ENCODE results near the gene P3H4.

The P3H4 gene

DNA sequence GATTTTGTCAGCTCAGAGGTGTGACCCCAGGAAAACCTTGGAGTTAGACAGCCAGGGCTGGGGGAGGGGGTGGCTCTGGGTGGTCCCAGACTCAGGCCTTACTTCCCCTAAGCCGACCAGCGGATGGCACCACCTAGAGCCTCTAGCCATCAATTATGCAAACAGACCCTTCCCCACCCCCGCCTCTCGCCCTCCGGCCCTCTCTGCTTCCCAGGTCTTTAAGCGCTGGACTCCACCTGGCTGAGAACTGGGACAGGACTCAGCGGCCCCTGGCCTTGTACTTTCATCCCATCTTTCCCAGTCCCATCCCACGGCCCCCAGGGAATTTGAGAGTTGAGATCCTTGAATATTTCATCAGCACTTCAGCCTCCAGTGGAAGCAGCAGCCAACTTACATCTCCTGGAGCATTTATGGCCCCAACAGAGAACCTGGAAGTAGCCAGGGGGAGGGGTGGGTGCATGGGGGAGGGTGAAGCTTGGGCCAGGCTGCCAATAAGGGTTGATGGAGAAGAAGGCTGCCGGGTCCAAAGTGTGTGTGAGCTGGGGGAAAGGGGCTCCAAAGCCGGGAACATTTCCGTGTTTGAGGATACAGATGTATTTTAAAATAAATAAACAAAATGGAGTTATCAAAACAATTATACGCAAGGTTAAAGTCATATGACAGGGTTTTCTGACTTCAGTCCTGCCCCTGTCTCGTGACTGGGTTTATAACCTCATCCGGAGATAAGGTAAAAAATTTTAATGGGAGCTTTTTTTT lies 17.8 kb downstream of the P3H4 start:
- CTCF ChIA-PET = interaction anchor here (1.1 kb wide), 1 partner anchor 17 kb away, joined by 3 read pairs; no protein-coding TSS in a partner anchor
- no peak for DNase-seq
- Mint-ChIP-seq H3K36me3 (no peaks in the 10 kb centered on the region), H3K4me3 (no peak overlapping the region), H3K27ac (no peak overlapping the region), H3K9me3 (no peaks in the 10 kb centered on the region), H3K27me3 (peaks cover 56% of the 10 kb centered on the region), H3K4me1 (peaks cover 7% of the 10 kb centered on the region)

DNA sequence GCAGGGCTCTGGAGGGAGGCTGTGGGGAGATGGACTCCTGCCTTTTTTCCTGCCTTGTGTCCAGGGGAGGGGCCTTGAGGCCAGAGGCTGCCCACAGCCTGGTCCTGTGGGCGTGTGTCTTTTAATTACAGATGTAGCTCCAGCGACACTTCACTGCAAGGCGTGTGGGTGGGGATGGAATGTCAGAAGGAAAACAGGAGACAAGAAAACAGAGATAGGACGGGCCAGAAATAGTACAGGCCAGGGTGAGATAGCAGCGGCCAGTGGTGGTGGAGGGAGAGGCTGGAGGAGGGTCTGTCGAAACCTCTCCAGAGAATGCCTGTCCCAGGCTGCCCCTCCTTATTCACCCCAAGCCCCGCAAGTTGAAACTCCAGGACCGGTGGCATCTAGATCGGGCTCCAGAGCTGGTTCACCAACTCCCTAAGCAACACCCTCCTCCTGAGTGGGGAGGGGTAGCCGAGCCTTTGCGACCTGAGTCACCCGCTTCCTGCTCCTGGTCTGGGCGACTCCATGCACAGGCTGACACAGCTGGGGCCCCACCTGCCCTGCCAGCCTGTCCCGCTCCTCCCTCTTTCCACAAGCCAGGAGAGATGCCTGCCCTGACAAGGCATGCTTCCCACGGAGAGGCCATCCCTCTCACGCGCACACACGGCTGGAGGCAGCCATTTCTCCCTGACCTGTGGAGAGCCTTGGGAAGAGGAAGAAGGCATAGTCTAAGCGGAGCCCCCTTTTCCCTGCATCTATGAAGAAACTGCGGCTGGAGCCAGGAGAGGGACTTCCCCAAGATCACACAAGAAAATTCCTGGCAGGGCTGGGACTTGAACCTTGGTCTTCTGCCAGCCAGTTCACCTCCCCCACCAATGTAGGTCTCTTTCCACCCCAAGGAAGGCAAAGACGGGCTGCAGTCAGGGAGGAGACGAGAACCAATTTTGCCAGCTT lies 18.6 kb downstream of the P3H4 start:
- CTCF ChIA-PET = interaction anchor here (1.1 kb wide), 1 partner anchor 18 kb away, joined by 3 read pairs; no protein-coding TSS in a partner anchor
- Mint-ChIP-seq H3K27me3 (peaks cover 64% of the 10 kb centered on the region), H3K27ac (no peak overlapping the region), H3K36me3 (no peaks in the 10 kb centered on the region), H3K4me3 (no peak overlapping the region), H3K9me3 (no peaks in the 10 kb centered on the region), H3K4me1 (peaks cover 13% of the 10 kb centered on the region)
- DNase-seq = no peak

DNA sequence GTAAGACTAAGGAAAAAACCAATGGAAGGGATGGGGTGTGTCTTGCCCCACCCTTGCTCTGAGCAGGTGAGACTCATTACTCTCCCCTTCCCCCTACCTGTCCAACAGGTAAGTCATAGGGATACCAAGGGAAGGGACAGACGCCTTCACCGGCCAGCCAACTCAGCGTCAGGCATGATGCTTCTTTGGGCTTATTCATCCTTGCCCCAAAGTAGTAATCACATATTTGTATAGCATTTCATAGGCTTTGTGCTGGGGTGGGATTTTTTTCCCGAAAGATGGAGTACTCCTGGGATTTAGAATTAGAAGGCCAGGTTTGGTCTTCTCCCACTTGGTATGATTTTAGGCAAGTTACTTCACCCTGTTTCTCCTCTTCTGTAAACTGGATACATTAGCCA lies 24.7 kb downstream of the P3H4 start:
- Mint-ChIP-seq H3K4me3 (peak overlapping the region; percentile 59), H3K36me3 (no peaks in the 10 kb centered on the region), H3K27ac (no peak overlapping the region), H3K9me3 (no peaks in the 10 kb centered on the region), H3K4me1 (peaks cover 30% of the 10 kb centered on the region), H3K27me3 (peaks cover 90% of the 10 kb centered on the region)
- CTCF ChIA-PET = interaction anchor here (0.7 to 3.4 kb wide), 5 partner anchors 9 to 108 kb away, joined by 3 to 14 read pairs (median 3); no protein-coding TSS in a partner anchor
- no peak for DNase-seq

DNA sequence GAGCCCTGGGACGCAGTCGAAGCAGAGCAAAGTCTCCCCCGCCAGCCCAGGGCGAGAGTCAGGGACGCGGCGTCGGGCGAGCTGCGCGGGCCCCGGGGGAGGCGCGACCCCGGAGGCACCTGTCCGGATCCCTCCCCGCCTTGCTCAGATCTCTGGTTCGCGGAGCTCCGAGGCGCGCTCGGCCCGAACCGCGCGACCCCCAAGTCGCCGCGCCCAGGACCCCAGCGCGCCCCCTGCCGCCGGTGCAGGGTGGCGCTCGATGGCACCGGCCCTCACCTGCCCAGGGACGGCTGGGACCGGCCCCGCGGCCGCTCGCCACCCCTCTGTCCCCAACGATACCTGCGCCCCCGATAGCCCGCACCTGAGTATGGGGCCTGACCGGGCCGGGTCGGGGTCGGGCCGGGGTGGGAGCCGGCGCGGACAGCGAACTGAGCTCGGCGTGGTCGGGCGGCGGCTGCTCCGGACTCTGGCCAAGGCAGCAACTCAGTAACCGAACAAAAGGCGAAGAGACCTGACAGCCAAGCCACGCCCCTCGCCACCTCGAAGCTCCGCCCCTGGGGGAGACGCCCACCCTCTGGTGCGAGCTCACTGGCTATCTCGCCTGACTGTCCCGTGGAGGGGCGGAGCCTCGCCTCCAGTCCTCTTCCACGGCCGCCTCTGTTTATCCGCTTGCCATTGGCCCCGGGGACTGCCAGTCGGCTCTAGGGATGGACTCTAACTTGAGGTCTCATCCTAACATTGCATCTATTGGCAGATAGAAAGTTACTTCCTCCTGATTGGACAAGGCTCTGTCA lies 25.3 kb downstream of the P3H4 start, which contains the start of gene JUP:
JUP (minus strand) TSS at position 485 of the 794 bp plus-strand sequence. CDS start 14,857 bp downstream, outside the sequence.
- peaks cover 93% of the 10 kb centered on the region for H3K27me3 Mint-ChIP-seq

DNA sequence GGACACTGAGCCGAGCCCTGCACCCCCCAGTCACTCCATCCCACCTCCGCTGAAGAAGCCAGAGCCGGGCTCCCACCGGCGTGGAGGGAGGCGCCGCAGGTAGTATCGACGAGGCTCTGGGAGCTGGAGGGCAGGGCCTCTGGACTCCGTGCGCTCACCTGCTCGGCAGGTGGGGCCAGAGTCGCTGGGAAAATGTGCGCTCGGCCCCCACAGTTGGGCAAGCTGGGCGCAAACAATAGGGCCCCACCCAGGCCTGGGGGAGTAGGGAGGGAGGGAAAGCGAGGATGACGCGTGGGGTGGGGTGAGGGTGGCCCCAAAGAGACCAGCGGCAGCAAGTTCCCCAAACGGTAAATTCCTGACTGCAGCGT lies 25.9 kb downstream of the P3H4 start:
- Mint-ChIP-seq H3K4me3 (peak overlapping the region; percentile 21), H3K4me1 (peaks cover 30% of the 10 kb centered on the region), H3K27me3 (peaks cover 95% of the 10 kb centered on the region), H3K9me3 (no peaks in the 10 kb centered on the region), H3K36me3 (no peaks in the 10 kb centered on the region), H3K27ac (no peak overlapping the region)
- DNase-seq = no peak
- CTCF ChIA-PET = interaction anchor here (0.6 to 3.4 kb wide), 4 partner anchors 14 to 157 kb away, joined by 3 to 14 read pairs (median 3); no protein-coding TSS in a partner anchor

More for the DNA sequence above, 25.3 kb downstream of the P3H4 start, which contains the start of gene JUP:
- Mint-ChIP-seq H3K4me3 (peak within 1 kb of the TSS; percentile 59), H3K27ac (no peak within 1 kb of the TSS), H3K9me3 (no peaks in the 10 kb centered on the region), H3K36me3 (no peaks in the 10 kb centered on the region), H3K4me1 (peaks cover 30% of the 10 kb centered on the region)
- peak; percentile 92 for DNase-seq
- CTCF ChIA-PET = interaction anchor here (0.6 to 3.4 kb wide), 6 partner anchors 8 to 156 kb away, joined by 3 to 14 read pairs (median 3); no protein-coding TSS in a partner anchor

DNA sequence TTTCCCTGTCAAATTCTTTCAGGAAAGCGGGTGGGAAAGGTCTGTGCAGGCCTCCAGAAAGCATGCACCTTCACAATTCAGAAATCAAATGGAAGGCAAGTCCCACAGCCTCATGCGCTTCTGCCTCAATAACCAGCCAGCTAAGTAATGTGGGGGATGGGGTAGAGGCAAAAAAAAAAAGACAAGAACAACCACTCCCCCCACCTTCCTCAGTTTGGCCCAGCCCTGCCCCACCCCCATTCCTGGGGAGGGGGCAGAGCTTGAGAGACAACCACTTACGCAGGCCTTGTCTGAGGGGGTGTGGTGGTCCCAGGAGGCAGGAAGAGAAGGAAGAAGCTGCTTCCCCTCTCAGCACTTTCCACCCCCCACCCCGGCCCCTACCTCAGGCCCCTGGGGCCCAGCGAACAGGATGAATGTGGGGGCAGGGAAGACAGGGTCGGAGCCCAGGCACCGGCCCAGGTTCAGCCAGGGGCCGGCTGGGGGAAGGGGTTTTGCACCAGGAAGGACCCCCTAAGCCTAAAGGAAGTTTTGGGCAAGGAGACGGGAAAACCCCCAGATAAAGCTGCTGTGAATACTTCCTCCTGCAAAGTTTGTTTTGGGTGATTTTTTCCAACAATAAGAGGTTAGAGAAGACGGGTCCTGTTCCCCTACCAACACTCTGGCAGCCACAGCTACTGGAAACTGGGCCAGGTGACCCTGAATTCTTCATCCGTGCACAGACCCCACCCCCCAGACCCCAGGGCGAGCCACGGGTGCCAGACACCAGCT lies 26.5 kb downstream of the P3H4 start:
- no peak for DNase-seq
- peaks cover 92% of the 10 kb centered on the region for H3K27me3 Mint-ChIP-seq
- H3K4me1 Mint-ChIP-seq = peaks cover 26% of the 10 kb centered on the region
- H3K4me3 Mint-ChIP-seq = peak overlapping the region; percentile 21
- no peaks in the 10 kb centered on the region for H3K9me3 Mint-ChIP-seq
- CTCF ChIA-PET = interaction anchor here (0.6 to 3.4 kb wide), 2 partner anchors 14 to 157 kb away, joined by 3 to 14 read pairs; no protein-coding TSS in a partner anchor
- no peaks in the 10 kb centered on the region for H3K36me3 Mint-ChIP-seq
- H3K27ac Mint-ChIP-seq = no peak overlapping the region

DNA sequence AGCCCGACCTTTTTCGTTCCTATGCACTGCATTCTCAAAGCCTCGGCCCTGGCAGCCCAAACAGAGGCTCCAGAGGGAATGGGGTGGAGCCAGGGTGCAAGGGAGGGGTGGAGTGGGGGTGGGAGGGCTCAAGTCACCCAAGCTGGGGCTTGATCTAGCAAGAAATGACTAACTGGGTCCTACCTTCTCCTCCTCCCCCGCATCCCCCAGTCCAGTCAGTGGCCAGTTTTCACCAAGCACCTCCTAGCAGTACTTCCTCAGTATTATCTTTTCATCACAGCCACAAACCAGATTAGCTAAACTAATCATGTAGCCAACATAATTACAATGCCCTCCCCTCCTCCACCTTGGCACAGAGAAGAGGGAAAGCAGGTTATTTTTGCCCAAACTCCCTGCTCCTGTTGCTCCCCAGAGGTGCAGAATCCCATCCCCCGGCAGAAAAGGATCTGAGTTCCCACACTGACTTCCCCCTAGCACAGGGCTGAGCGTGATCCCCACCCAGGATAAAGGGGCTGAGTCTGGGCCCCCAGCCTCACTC lies 27.5 kb downstream of the P3H4 start:
- DNase-seq = no peak
- H3K27ac Mint-ChIP-seq = no peak overlapping the region
- no peak overlapping the region for H3K4me3 Mint-ChIP-seq
- no peaks in the 10 kb centered on the region for H3K36me3 Mint-ChIP-seq
- CTCF ChIA-PET = interaction anchor here (3.4 kb wide), 1 partner anchor 15 kb away, joined by 14 read pairs; no protein-coding TSS in a partner anchor
- H3K4me1 Mint-ChIP-seq = peaks cover 26% of the 10 kb centered on the region
- H3K9me3 Mint-ChIP-seq = no peaks in the 10 kb centered on the region
- peaks cover 83% of the 10 kb centered on the region for H3K27me3 Mint-ChIP-seq

DNA sequence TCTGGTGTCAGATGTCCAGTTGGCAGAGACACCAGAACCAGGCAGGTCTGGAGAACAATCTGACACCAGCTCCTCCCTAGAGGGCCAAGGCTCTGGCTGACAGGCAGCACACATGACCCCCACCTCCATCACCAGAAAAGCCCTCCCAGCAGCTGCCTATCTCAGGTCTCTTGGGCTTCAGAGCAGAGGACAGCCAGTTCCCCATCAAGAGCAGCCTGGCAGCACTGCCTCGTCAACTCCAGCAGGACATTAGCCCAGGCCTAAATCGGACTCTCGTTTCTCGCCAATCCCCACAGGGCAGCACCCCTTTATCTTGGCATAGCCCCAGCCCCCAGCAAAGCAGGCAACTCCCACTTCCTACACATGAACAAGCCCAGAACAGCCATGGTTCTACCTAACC lies 29.6 kb downstream of the P3H4 start:
- no peaks in the 10 kb centered on the region for H3K36me3 Mint-ChIP-seq
- CTCF ChIA-PET = no interaction called here
- H3K4me1 Mint-ChIP-seq = peaks cover 14% of the 10 kb centered on the region
- H3K27ac Mint-ChIP-seq = no peak overlapping the region
- no peak for DNase-seq
- peaks cover 67% of the 10 kb centered on the region for H3K27me3 Mint-ChIP-seq
- H3K4me3 Mint-ChIP-seq = no peak overlapping the region
- no peaks in the 10 kb centered on the region for H3K9me3 Mint-ChIP-seq

DNA sequence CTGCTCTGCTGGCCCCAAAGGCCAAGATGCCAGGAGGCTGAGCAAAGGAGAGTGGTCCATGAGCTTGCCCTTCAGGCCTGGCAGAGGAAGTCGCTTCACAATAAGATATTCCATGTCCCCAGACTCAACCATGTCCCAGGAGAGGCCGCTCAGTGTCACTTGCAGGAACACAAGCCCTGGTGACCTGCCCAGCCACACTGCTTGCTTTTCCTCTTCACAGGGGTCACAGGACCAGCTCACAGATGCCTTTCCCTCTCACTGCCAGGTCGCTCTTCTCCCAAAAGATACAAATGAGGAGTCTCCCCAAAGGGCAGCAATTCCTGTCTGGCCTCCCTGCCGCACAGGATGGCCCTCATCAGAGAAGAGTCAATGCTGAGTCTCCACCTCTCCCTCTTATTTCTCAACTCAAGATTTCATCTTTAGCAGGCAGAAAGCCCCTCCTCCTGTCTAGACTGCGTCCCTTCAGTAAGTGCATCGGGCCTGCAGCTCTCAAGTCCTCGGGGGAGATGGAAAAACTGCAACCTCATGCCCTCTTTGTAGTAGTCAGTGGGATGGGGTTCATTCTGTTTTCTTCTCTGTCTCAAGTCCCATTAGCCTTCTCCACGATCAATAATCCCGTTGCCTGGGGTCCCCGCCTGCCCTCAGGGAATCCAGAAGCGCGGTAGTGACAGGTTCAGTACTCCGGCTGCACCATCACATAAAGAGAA lies 30.2 kb downstream of the P3H4 start:
- Mint-ChIP-seq H3K4me1 (peaks cover 10% of the 10 kb centered on the region), H3K36me3 (no peaks in the 10 kb centered on the region), H3K27me3 (peaks cover 64% of the 10 kb centered on the region), H3K27ac (no peak overlapping the region), H3K9me3 (no peaks in the 10 kb centered on the region), H3K4me3 (no peak overlapping the region)
- DNase-seq = no peak
- CTCF ChIA-PET = no interaction called here

DNA sequence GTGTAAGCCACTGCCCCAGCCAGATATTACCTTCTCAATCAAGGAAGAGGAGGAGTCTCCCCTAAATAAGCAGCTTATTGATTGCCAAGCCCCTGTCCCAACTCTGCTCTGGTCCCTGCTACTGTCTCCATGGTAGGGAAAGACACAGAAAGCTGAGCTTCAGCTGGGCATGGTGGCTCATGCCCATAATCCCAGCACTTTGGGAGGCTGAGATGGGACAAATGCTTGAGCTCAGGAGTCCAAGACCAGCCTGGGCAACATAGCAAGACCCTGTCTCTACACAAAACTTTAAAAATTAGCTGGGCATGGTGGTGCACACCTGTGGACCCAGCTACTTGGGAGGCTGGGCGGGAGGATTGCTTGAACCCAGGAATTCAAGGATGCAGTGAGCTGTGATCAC lies 31.8 kb downstream of the P3H4 start:
- H3K4me3 Mint-ChIP-seq = no peak overlapping the region
- H3K4me1 Mint-ChIP-seq = peaks cover 5% of the 10 kb centered on the region
- H3K36me3 Mint-ChIP-seq = no peaks in the 10 kb centered on the region
- DNase-seq = no peak
- CTCF ChIA-PET = no interaction called here
- H3K9me3 Mint-ChIP-seq = no peaks in the 10 kb centered on the region
- H3K27ac Mint-ChIP-seq = no peak overlapping the region
- peaks cover 48% of the 10 kb centered on the region for H3K27me3 Mint-ChIP-seq

DNA sequence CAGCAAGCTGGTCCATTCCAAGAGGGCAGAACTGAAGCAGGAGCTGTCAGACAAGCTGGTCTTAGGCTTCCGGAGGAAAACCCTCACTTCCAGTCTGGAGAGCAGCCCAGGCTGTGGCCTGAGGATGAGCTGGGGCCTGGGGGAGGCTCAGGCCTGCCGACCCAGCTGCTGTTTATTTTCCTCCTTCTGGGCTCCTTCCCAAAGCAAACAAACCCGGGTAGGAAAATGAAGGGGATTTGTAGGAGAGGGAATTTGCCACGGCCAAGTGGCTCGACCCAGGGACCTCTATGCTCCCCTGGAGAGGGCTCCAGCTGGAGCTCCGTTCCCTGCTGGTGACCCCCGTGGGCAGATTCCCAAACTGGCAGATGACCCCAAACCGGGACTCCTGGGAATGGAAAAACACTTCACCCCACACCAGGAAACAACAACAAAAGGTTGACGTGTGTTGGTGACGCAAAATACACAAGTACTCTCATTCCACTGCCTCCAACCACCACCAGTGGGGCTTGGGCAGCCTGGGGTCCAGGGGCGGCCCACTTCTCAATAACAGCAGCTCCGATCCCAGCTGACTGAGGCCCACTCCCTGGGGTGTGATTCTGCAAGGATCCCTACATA lies 34.1 kb downstream of the P3H4 start:
- H3K9me3 Mint-ChIP-seq = no peaks in the 10 kb centered on the region
- no peaks in the 10 kb centered on the region for H3K36me3 Mint-ChIP-seq
- peaks cover 26% of the 10 kb centered on the region for H3K27me3 Mint-ChIP-seq
- no peak overlapping the region for H3K27ac Mint-ChIP-seq
- no peak overlapping the region for H3K4me3 Mint-ChIP-seq
- no peaks in the 10 kb centered on the region for H3K4me1 Mint-ChIP-seq
- CTCF ChIA-PET = interaction anchor here (0.7 to 1.4 kb wide), 2 partner anchors 9 to 36 kb away, joined by 3 read pairs; partner anchors contain the start of gene JUP
- DNase-seq = no peak

DNA sequence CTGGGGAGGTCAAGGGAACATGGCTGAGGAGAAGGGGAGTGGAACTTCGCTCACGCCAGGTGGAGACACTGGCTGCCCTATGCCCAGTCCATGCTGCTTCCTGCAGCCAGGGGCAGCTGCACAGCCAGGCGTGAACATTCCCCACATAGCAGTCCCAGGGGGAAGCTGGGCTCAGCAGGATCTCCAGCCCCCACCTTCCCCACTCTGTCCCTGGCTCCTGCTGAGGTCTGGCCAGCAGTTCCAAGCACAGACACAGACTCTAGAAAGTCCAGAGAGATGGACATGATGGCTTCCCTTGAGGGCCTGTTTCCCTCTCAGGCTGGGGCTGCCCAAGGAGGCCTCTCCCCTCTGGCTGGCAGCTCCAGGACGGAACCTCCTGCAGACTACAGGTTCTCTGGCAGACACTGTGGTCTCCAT lies 34.6 kb downstream of the P3H4 start:
- H3K27me3 Mint-ChIP-seq = peaks cover 20% of the 10 kb centered on the region
- H3K9me3 Mint-ChIP-seq = no peaks in the 10 kb centered on the region
- H3K4me3 Mint-ChIP-seq = no peak overlapping the region
- H3K27ac Mint-ChIP-seq = no peak overlapping the region
- H3K36me3 Mint-ChIP-seq = no peaks in the 10 kb centered on the region
- DNase-seq = no peak
- H3K4me1 Mint-ChIP-seq = no peaks in the 10 kb centered on the region
- CTCF ChIA-PET = interaction anchor here (0.7 kb wide), 1 partner anchor 35 kb away, joined by 3 read pairs; no protein-coding TSS in a partner anchor

All from activated naive CD4-positive, alpha-beta T cell treated with anti-CD3 and anti-CD28 coated beads, Interleukin-2, amount 10 ng/mL, durations not matched to agents 7 days and 5 days (primary cell).